Right ventricle myocardium superior (tissue), 1 donor: ENCODE measurements around the gene DCAF12. TPM values are rescaled to one million over a fixed set of nuclear protein-coding genes. Genes with fewer than 3 reads are reported as not detected.

Experiments used
- ATAC-seq: fragments of 200-7000 bp; cut with Tn5 transposase; one replicate; pipeline ENCODE4 v1.9.1; 2020; ENCODE audit warnings: mild to moderate bottlenecking; ENCODE audit not compliant: poor library complexity
- DNase-seq: peaks from one replicate; pipeline ENCODE4 v3.0.0-alpha.2; 2020
- intact Hi-C: fragments of 100-400 bp; cut with DNase I; formaldehyde crosslinking; loops from one replicate; pipeline ENCODE4 v1.11.2; 2022
- total RNA-seq: library from RNA; stranded (reverse); fragmentation: NEBNext Ultra II Directional; extraction: Animal tissue kit (Norgen Biotek cat#: 25700); gene quantifications from one replicate; pipeline ENCODE4 v1.2.1, GENCODE V29; 2021
- donor health status: DM: no; HTN: yes; CAD: no; lungs with severe emphysema.

DCAF12 gene
- total RNA-seq, 1 donor from 2014 or later = 14.8 TPM

DNA sequence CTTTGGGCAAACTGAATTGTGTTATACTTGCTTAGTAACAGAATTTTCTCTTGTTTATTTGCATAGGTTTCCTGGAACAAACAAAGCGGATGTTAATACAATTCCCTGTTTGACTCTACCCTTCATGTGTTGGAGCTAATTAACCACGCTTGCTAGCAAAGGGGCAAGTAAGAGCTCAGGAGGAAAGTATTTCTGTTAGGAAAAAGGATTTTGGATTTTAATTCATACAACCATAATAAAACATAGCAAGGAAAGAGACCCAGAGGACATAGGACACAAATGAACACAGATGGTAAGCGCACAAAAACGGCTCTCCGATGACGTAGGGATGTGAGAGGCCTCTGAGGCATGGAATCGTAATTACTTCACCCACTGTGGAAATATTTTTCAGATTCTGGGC, 5.1 kb upstream of the DCAF12 start:
- intact Hi-C loops = no loop called here
- no peak for ATAC-seq

DNA sequence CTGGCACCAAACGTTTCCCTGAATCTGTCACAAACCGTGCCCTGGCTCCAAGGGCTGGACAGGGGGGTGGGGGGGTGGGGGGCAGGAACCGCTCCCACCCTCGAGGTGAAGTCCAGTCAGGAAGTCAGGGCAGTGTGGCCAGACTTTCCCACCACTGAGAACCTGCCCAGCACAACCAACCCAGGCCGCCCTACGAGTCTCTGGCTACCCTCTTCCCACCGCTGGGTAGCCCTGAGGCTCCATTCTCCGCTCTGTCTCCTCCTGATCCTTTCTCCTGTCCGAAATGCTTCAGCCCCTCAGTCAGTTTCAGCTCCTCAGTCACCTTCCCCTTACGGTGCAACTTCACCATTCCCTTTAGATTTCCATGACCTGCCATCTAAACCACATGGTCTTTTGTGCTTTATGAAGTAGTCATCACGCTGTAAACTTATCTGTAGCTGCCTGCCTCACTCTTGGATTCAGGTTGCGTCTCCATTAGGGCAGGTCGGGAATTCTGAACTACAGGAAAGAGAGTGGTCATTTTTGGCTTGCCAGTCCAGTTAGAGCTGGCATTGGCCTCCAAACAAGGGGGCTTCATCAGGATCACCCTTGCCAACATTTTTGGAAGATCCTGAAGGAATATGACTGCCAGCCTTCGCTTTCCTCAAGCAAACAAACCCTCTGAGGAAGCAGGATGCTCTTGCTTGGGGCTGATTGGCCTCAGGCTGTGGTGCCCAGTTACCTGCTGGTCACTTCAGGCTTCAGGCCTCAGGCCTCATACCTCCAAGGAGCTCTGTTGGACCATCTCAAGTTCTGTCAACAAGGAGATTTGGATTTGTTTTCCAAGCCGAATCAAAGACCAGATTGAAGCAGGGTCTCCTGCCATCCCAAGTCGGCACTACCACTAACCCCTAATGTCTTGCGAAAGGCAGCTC, 794 bp upstream of the DCAF12 start:
- DNase-seq (no peak), ATAC-seq (peak; percentile 6)
- intact Hi-C loops = loop anchor here (10.0 kb wide), 1 partner anchor 248 kb away; the partner anchor contains the start of gene MYORG

More for the DNA sequence above, 5.1 kb upstream of the DCAF12 start:
- DNase-seq = no peak

DNA sequence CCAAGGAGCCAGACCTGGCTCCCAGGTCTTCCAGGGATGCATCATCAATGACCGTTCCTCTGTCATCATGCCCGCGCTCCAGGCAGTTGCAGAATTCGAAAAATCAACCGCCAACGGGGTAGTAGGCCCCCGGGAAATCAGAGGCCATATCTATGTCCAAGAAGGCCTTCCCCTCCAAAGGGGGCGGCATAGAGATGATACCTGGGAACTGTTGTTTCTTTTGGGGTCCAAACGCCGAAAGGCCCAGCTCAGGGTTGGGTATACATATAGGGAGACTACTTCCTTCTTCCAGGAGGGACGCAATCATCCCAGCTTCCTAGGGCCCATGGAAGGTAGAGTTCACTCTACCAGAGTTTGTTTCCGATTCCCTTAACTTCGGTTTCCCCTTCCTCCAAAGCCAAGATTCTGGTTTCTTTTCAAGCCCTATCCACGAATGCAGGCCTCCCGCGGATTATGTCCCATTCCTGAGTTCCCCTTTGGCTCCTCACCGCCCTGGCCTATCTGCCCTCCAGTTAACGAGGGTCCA, 754 bp downstream of the DCAF12 start:
- no peak for DNase-seq
- intact Hi-C loops = loop anchor here (10.0 kb wide), 1 partner anchor 249 kb away; the partner anchor contains the start of gene MYORG
- no peak for ATAC-seq

DNA sequence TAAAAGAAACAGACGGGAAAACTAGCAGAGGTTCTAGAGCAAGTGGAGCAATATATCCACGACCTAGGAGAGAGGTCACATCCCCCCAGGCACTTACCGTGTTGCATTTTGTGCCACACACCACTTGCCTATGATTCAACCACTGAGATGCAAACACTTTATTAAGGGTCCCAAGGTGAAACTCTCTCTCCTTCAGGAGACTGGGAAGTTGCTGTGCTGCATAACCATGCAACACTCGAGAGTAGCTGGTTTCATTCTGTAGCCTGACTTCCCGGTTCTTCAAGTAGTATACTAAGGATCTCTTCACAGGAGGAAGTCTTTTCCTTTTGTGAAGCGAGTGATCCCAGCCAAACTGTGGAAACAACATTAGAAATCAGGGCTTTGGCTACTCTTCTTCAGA, 1.6 kb downstream of the DCAF12 start:
- intact Hi-C loops = loop anchor here (10.0 kb wide), 1 partner anchor 250 kb away; the partner anchor contains the start of gene MYORG
- ATAC-seq (no peak), DNase-seq (no peak)

DNA sequence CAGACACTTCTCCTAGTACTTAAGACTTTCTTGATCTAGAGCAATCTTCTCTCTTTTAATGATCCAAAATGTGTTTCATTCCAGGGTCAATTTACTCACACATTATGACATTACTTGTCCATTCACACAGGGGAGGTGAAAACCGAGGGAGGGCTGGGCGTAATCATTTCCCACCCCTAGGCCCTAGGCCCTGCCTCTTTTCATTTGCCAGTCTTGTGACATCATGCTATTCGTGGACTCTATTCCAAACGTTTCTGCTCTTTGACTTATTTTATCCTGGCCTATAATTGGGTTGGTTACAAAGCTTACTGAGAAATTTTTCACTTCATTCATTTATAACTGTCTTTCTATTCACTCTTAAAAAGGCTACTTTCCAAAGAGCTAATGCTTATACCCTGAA, 2.4 kb downstream of the DCAF12 start:
- intact Hi-C loops = loop anchor here (10.0 kb wide), 1 partner anchor 251 kb away; the partner anchor contains the start of gene MYORG
- DNase-seq = no peak
- no peak for ATAC-seq

DNA sequence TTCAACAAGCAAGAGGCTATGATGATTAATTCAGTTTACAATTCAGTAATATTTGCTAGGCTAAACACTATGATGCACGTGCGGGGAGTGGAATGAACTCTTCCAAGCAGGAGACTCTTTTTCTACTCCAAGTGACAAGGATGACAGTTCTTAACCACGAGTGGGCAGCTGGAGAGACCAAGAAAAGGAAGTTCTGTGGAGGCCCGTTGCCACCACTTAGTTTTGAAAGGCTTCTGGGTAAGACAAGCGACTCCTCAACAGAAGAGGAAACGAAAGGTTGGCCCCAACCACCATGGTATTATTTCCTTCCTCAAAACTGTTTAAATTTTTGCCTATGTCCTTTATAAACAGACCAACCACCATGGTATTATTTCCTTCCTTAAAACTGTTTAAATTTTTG, 2.8 kb downstream of the DCAF12 start:
- DNase-seq (no peak), ATAC-seq (no peak)
- intact Hi-C loops = loop anchor here (10.0 kb wide), 1 partner anchor 251 kb away; the partner anchor contains the start of gene MYORG

DNA sequence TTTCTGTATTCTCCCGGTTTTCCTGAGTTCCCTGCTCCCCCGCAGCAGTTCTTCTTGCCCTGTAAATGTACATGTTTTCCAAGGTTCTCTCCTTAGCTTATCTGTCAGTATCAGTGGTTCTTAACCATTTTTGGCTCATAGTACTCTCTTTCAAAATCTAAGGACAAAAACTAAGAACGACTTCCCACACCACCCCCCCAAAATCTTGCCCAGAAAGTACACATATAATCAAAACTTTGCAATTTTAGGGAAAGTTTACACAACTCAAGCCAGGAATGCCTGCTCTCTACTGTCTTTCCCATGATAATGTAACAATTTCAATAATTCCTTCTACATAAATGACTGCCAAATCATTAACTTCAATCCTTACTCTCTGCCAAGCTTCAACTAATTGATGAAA, 4.5 kb downstream of the DCAF12 start:
- intact Hi-C loops = loop anchor here (10.0 kb wide), 1 partner anchor 253 kb away; the partner anchor contains the start of gene MYORG
- DNase-seq (no peak), ATAC-seq (no peak)

DNA sequence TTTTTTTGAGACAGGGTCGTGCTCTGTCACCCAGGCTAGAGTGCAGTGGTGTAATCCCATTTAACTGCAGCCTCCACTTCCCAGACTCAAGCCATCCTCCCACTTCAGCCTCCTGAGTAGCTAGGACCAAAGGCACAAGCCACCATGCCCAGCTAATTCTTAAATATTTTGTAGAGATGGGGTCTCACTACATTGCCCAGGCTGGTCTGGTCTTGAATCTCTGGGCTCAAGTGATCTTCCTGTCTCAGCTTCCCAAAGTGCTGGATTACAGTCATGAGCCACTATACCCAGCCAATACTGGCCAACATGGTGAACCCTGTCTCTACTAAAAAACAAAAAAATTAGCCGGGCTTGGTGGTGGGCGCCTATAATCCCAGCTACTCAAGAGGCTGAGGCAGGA, 6.8 kb downstream of the DCAF12 start:
- no peak for DNase-seq
- ATAC-seq = no peak
- intact Hi-C loops = loop anchor here (10.0 kb wide), 1 partner anchor 255 kb away; the partner anchor contains the start of gene MYORG

DNA sequence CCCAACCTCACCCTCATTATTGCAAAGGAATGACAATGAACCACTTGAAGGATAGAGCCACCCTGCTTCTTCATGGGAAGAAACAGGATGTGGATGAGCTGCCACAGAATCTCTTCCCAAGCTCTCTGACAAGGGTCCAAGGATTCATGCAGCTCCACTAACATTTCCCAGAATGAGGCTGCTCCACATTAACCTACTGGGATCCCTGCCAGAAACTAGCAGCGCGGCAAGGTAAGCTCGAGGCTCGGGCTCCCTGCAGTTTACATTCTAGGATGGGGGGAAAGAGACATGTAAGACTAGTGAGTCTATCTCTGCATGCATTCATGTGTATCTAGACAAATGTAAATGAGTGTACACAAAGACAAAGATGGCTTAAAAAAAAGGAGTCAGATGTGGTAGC, 12.1 kb downstream of the DCAF12 start:
- ATAC-seq = no peak
- intact Hi-C loops = no loop called here
- no peak for DNase-seq

DNA sequence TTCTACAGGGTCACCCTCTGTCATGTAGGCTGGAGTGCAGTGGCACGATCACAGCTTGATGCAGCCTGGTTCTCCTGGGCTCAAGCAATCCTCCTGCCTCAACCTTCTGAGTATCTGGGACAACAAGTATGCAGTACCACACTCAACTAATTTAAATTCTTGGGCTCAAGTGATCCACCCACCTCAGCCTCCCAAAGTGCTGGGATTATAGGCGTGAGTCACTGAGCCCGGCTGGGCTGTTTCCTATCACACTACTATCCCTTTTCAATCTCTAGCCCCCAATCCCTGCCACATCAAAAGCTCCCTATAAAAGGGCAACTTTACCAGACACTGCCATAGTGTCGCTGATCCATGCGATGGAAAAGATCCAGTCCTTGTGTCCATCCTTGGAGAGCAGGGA, 20.4 kb downstream of the DCAF12 start:
- no peak for DNase-seq
- ATAC-seq = no peak
- intact Hi-C loops = no loop called here

DNA sequence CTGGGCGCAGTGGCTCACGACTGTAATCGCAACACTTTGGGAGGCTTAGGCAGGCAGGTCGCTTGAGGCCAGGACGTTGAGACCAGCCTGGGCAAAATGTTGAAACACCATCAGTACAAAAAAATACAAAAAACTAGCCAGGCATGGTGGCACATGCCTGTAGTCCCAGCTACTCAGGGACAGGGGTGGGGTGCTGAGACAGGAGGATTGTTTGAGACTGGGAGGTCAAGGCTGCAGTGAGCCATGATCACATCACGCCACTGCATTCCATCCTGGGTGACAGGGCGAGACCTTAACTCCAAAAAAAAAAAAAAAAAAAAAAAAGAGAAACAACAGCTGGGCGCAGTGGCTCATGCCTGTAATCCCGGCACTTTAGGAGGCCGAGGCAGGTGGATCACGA, 23.7 kb downstream of the DCAF12 start:
- DNase-seq (no peak), ATAC-seq (no peak)
- intact Hi-C loops = no loop called here

DNA sequence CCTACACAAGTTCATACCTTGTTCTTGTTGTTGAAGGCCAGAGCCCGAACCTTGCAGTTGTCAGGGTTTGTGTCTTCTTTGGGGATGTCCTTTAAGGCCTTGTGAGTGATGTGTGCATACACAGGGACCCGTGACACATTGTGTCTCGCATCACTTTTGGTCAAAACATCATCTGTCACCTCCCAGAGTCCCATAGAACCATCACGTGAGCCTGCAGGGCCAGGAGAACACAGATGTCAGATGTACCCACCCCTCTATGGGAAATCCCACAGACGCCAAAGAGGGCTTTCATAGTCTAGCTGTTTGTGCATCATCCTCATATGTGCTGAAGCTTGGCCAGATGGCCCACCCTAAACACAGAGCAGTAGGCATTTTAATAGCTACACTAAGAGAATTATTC, 28.2 kb downstream of the DCAF12 start:
- intact Hi-C loops = no loop called here
- DNase-seq (no peak), ATAC-seq (no peak)

DNA sequence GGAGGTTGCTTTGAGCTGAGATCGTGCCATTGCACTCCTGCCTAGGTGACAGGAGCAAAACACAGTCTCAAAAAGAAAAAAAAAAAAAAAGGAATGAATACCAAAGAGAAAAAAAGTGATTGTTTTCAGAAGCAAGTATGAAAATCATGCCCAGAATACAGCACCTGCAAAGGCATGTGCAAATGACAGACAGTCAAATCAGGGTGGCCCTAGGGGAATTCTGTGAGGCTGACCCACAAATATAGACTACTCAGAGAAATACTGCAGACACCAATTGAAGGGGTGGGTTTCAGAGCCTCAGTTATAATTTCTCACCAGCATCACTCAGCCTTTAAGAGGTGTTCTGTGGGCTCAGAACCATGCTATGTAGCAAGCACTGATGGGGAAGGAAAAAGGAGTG, 28.6 kb downstream of the DCAF12 start:
- intact Hi-C loops = no loop called here
- ATAC-seq = no peak
- no peak for DNase-seq

DNA sequence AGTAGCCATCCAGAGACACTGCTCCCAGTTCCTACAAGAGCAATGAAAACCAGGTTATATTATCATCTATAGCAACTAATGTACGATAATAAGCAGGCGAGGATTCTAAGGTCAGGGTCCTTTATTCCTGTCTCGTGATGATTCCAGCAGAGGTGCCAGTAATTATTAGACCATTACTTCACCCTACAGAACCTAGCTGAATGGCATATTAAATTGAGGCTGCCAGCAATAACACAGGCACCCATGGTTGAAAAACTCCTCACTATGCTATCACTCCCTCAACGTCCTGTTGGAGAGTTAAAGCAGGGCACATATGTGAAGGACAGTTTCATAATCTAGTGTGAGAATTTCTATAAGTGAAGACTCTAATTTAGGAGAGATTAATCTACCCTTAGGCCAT, 29.7 kb downstream of the DCAF12 start:
- ATAC-seq = peak; percentile 60
- intact Hi-C loops = no loop called here
- no peak for DNase-seq

DNA sequence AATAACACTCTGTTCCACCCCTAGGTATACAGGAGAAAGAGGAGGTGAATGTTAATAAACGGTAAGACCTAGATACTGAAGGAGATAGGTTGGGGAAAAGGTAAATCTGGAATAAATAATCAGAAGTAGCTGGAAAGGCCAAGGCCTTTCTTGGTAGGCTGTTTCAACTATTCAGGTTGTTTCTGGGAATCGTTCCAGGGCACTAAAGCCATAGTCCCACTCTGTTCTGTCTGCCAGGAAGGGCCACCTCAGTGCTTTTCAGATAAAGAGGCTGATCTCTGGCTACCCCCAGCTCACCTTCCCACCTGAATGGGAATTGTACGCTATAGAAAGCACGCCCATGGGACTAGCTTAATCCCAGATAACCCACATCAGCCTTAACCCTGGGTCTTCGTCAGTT, 32.9 kb downstream of the DCAF12 start:
- peak; percentile 41 for ATAC-seq

DNA sequence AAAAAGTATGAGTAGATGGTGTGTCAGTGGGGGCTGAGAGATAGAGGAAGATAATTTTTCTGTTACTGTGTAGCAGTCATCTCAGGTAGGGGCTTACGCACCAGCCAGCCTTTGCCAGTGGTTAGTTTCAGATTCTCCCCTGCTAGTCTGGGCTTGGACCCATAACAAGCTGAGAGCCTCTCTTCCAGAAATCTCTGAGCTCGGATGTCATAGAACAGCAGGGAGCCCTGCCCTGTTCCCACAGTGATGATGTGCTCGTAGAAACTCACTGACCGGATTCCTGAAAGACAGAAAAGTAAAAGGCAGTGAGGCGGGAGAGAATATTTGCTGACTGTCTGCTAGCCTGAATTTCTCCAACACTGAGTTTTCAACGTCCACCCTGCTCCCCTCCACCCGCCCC, 37.2 kb downstream of the DCAF12 start:
- no peak for ATAC-seq
- intact Hi-C loops = no loop called here
- no peak for DNase-seq

More for the DNA sequence above, 32.9 kb downstream of the DCAF12 start:
- intact Hi-C loops = no loop called here
- no peak for DNase-seq

DNA sequence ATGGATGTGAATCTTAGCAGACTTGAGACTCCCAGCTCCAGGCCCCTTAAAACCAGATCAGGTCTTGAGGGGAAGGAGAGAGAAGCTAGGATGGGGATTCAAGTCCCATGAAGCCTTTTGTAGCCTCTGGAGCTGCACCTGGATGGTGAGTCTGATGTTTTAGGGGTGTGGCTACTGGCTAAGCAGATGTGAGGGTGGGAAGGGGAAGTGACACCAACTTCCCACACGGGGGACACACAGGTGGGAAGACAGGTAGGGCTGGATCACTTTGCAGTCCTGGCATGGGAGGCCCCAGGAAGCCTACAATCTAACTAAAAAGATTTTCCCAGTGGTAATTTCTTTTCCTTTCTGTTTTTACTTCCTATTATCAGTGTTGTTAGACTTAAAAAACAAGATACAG, 39.1 kb downstream of the DCAF12 start:
- intact Hi-C loops = no loop called here
- DNase-seq (no peak), ATAC-seq (no peak)

DNA sequence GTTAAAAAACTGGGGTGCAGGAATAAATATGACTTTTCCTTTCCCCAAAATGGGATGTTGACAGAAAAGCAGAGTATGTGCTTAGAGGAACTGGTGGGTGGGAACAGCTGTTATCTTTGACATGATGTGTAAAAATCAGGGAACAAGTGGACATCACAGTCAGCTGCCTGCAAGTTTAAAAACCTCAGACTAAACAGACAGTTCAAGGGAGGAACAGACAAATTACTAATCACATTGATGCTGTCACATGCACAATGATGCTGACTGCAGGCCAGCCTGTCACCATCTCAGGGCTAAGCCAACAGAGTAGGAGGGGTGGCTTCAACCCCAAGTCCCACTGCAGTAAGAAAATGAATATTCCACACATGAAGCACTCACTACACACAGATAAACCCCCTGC, 39.6 kb downstream of the DCAF12 start:
- no peak for DNase-seq
- intact Hi-C loops = no loop called here
- no peak for ATAC-seq

DNA sequence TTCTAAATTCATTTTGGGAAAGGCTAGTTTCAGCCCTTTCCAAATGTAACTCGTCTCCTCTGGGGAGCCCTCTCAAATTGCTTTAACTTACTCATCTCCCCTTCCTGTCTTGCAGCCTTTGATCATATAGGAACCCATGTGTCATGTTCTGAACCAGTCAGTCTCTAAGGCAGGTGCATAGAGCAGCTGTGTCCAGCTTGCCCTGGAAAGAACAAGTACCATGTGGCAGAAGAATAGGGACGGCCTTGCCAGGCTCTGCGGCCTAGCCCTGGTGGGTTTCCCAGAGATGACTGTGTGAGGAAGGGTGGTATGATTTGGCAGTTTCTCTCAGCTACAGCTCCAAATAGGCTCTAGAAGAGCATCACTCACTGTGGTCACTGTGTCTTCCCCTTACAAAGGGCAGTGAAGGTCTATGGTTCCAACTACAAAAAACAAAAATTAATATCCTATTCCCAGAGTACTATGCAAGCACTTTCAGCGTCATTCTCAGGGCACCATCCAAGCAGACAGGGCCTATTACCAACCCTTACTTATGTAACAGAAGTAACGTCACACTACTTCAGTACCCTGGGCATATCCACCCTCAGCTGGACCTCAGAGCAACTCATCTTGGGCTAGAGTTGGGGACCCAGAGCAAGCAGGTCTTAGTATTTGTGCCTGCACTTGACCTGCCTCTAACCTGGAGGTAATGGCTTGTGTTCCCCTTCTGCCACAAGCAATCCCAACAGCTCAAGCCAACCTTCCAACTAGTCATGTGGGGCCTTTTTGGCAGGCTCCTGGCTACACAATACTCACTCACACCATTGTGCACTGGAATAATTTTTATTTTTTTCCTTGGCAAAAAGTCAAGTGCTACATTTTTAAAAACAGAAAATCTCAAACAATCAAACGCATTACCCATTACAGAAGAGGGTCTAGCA, 40.7 kb downstream of the DCAF12 start:
- intact Hi-C loops = no loop called here
- DNase-seq (no peak), ATAC-seq (peak; percentile 51)
